Heart left ventricle (tissue), 16 donors: Measurements from ENCODE around the gene SMG1. TPM values are rescaled to one million over a fixed set of nuclear protein-coding genes. Genes with fewer than 3 reads are reported as not detected.
"Not testable (repeated sequence)": the region's sequence is repeated elsewhere in the genome, so short reads cannot be mapped to it uniquely, and the experiment has no call there.

ENCODE experiments used
- ATAC-seq, 4 donors: fragments of 200-7000 bp; cut with Tn5 transposase; one replicate each; pipeline ENCODE4 v1.9.1; 2020 to 2022; ENCODE audit warnings: moderate library complexity in 4 of 4, mild to moderate bottlenecking in 3 of 4, moderate number of reproducible peaks in 1 of 4
- DNase-seq, 5 donors: peaks; one replicate each; pipeline ENCODE4 v3.0.0-alpha.2; 2020
- H3K27ac ChIP-seq, 12 donors: fragments of 200-600 bp; sonication (generic) in 4 of 12; one replicate each; pipeline versions ENCODE4 v1.5.0 to v1.8.0; 2016 to 2022; ENCODE audit warnings: mild to moderate bottlenecking in 2 of 12
- H3K27me3 ChIP-seq, 9 donors: fragments of 200-600 bp; sonication (generic) in 2 of 9; one replicate each; pipeline versions ENCODE4 v1.5.1 to v1.8.0; 2016 to 2022; ENCODE audit warnings: mild to moderate bottlenecking in 3 of 9
- H3K36me3 ChIP-seq, 9 donors: fragments of 200-600 bp; sonication (generic) in 2 of 9; one replicate each; pipeline versions ENCODE4 v1.5.0 to v1.8.0; 2018 to 2022; ENCODE audit warnings: mild to moderate bottlenecking in 2 of 9
- H3K4me1 ChIP-seq, 12 donors: fragments of 200-600 bp; sonication (generic) in 4 of 12; one replicate each; pipeline versions ENCODE4 v1.5.0 to v1.8.0; 2016 to 2022; ENCODE audit warnings: mild to moderate bottlenecking in 3 of 12
- H3K4me3 ChIP-seq, 12 donors: fragments of 200-600 bp; sonication (generic) in 4 of 12; one replicate each; pipeline versions ENCODE4 v1.5.0 to v1.8.0; 2017 to 2022; ENCODE audit warnings: mild to moderate bottlenecking in 9 of 12, moderate library complexity in 4 of 12
- H3K9me3 ChIP-seq, 12 donors: fragments of 200-600 bp; sonication (generic) in 4 of 12; one replicate each; pipeline versions ENCODE4 v1.5.0 to v1.8.0; 2016 to 2022; ENCODE audit warnings: mild to moderate bottlenecking in 1 of 12
- CTCF ChIP-seq, 12 donors: fragments of 200-600 bp; sonication (generic) in 4 of 12; IDR thresholded peaks; one replicate each; pipeline versions ENCODE4 v1.5.0 to v1.8.0; 2018 to 2022; ENCODE audit warnings: antibody characterized with exemption in 12 of 12, mild to moderate bottlenecking in 5 of 12
- POLR2A ChIP-seq, 2 donors: fragments of 450-650 bp; IDR thresholded peaks; one replicate each; pipeline ENCODE4 v1.6.1; 2017; ENCODE audit warnings: antibody characterized with exemption in 2 of 2, mild to moderate bottlenecking in 2 of 2, moderate library complexity in 2 of 2
- WGBS, 4 donors: extraction: QIAGEN DNeasy Blood & Tissue Kit in 2 of 4; methylation state at CpG; one replicate each; pipeline versions ENCODE4 v1.1.5 to v1.1.7; 2013 to 2018; 5-methylcytosine and 5-hydroxymethylcytosine counted together
- intact Hi-C, 10 donors: fragments of 100-400 bp; cut with DNase I; formaldehyde crosslinking; loops; one replicate each; pipeline versions ENCODE4 v1.11.1 to v1.14.2; 2022
- polyA plus RNA-seq, 2 donors: library from polyadenylated mRNA; stranded (reverse); fragments of 200-250 nt; gene quantifications; one replicate each; pipeline ENCODE4 v1.2.3, GENCODE V29; 2013
- total RNA-seq, 9 donors: library from RNA; depleted of rRNA in 2 of 9; stranded (reverse); fragments of >200 nt in 2 of 9; fragmentation: NEBNext Ultra II Directional in 3 of 9; extraction: Animal tissue kit (Norgen Biotek cat#: 25700) in 3 of 9; gene quantifications; one replicate each; pipeline versions ENCODE4 v1.1.0 to v1.2.4, GENCODE V29; 2016 to 2023
- donor health status: ischemic (EF 13 %, LVEDD 7.1; RV severe dilation, severe dysfunction).
- donor health status: healthy with polysubstance abuse.
- donor health status: DM: no; HTN: yes; CAD: no.
- donor health status: DM: no; HTN: no; CAD: no.
- donor health status: ischemic (EF 25% LVEDD 6.9; RV normal size, moderate dysfunction).
- donor health status: ischemic (EF 25% LVEDD 5.7; RV mildly dilated, moderate dysfunction).
- donor health status: healthy.
- donor health status: DM: yes; HTN: yes; CAD: no.
- donor health status: ischemic (EF 35%, LVEDD 5.7; RV mildly dilated, moderate dysfunction).
- donor health status: nonischemic (EF 11% LVEDD 7.7; RV severe dilation, severe dysfunction).
- donor health status: DM: yes; HTN: yes; CAD: no.
- donor health status: PGD.
- donor health status: ischemic (EF 29% LVEDD 5.4; RV normal size, mild dysfunction).
- donor health status: nonischemic (EF 23%, LVEDD 6.1; RV moderate dilation, normal function).

Gene SMG1
- total and polyA plus RNA-seq, 11 donors: 15.9 to 78.0 (median 46.8) TPM

- TF ChIP-seq CTCF (IDR thresholded peaks at IDR 0.05): no peak
- no peak for TF ChIP-seq POLR2A (IDR thresholded peaks at IDR 0.05)
- H3K27ac ChIP-seq: no peak overlapping the region
- DNase-seq: no peak
- no peaks in the 10 kb centered on the region for H3K27me3 ChIP-seq
- no peak overlapping the region for H3K4me3 ChIP-seq
- intact Hi-C loops: loop anchor here in 7 of 10 donors (5.0 to 10.0 kb wide), 8 partner anchors 34 to 164 kb away; partner anchors contain the start of gene ARL6IP1 (in 6 of the 7)
- H3K36me3 ChIP-seq: no peaks in the 10 kb centered on the region
- no peak for ATAC-seq
- 88 to 96% (median 95%) methylated on average over 5 of the region's 5 CpGs for WGBS, 4 donors
- H3K9me3 ChIP-seq: no peaks in the 10 kb centered on the region
- peaks cover 0 to 10% (median 3%) of the 10 kb centered on the region in 12 donors for H3K4me1 ChIP-seq
These were observed 40.6 kb upstream of the SMG1 start for GRCh38 chr16:18966791-18967190.

GRCh38 chr16:18965555-18965954 is 39.3 kb upstream of the SMG1 start:
- Histone ChIP-seq H3K9me3 (no peaks in the 10 kb centered on the region), H3K36me3 (no peaks in the 10 kb centered on the region), H3K4me3 (no peak overlapping the region), H3K4me1 (peaks cover 0 to 15% (median 3%) of the 10 kb centered on the region in 12 donors), H3K27me3 (no peaks in the 10 kb centered on the region), H3K27ac (no peak overlapping the region)
- TF ChIP-seq CTCF (IDR thresholded peaks at IDR 0.05) (no peak), POLR2A (IDR thresholded peaks at IDR 0.05) (no peak)
- WGBS, 4 donors: 63 to 73% (median 68%) methylated on average over 5 of the region's 5 CpGs
- no peak for DNase-seq
- intact Hi-C loops: loop anchor here in 7 of 10 donors (5.0 to 10.0 kb wide), 8 partner anchors 33 to 163 kb away; partner anchors contain the start of gene ARL6IP1 (in 6 of the 7)
- ATAC-seq: no peak

GRCh38 chr16:18959031-18959505 is 32.9 kb upstream of the SMG1 start:
- no peaks in the 10 kb centered on the region for H3K27me3 ChIP-seq
- H3K4me3 ChIP-seq: no peak overlapping the region
- no peak for TF ChIP-seq CTCF (IDR thresholded peaks at IDR 0.05)
- TF ChIP-seq POLR2A (IDR thresholded peaks at IDR 0.05): no peak
- H3K9me3 ChIP-seq: no peaks in the 10 kb centered on the region
- H3K36me3 ChIP-seq: no peaks in the 10 kb centered on the region
- peaks cover 0 to 19% (median 6%) of the 10 kb centered on the region in 12 donors for H3K4me1 ChIP-seq
- DNase-seq: no peak
- peak; percentile 62 to 82 (median 73) for ATAC-seq
- 53 to 55% (median 54%) methylated on average over 2 of the region's 2 CpGs for WGBS, 4 donors
- H3K27ac ChIP-seq: peak overlapping the region; percentile 31 to 86 (median 70)
- intact Hi-C loops: loop anchor here in 1 of 10 donors (10.0 kb wide), 1 partner anchor 154 kb away; the partner anchor contains the start of gene ARL6IP1

GRCh38 chr16:18958621-18959029 is 32.4 kb upstream of the SMG1 start:
- intact Hi-C loops: loop anchor here in 1 of 10 donors (10.0 kb wide), 1 partner anchor 154 kb away; the partner anchor contains the start of gene ARL6IP1
- TF ChIP-seq POLR2A (IDR thresholded peaks at IDR 0.05) (no peak), CTCF (IDR thresholded peaks at IDR 0.05) (no peak)
- 60 to 67% (median 65%) methylated on average over 2 of the region's 2 CpGs for WGBS, 4 donors
- DNase-seq (no peak), ATAC-seq (no peak)
- Histone ChIP-seq H3K4me1 (peaks cover 0 to 19% (median 6%) of the 10 kb centered on the region in 12 donors), H3K36me3 (no peaks in the 10 kb centered on the region), H3K27ac (peak overlapping the region in 10 of 12 donors; percentile 53 to 86 (median 73)), H3K27me3 (no peaks in the 10 kb centered on the region), H3K9me3 (no peaks in the 10 kb centered on the region), H3K4me3 (no peak overlapping the region)

GRCh38 chr16:18956658-18957241 is 30.5 kb upstream of the SMG1 start:
- Histone ChIP-seq H3K4me1 (peaks cover 0 to 12% (median 2%) of the 10 kb centered on the region in 12 donors), H3K4me3 (peak overlapping the region in 4 of 12 donors; percentile 9 to 41 (median 30))
- ATAC-seq, DNase-seq, H3K36me3 ChIP-seq, H3K9me3 ChIP-seq, H3K27me3 ChIP-seq, H3K27ac ChIP-seq: not testable (repeated sequence)
- intact Hi-C loops: loop anchor here in 1 of 10 donors (10.0 kb wide), 1 partner anchor 152 kb away; the partner anchor contains the start of gene ARL6IP1
- 71 to 79% (median 78%) methylated on average over 5 to 6 of the region's 6 CpGs for WGBS, 4 donors

- not testable (repeated sequence) for DNase-seq, H3K9me3 ChIP-seq, H3K36me3 ChIP-seq, ATAC-seq, H3K27ac ChIP-seq, H3K27me3 ChIP-seq
- 22 to 65% (median 29%) methylated on average over 17 to 21 of the region's 21 CpGs for WGBS, 4 donors
- intact Hi-C loops: loop anchor here in 1 of 10 donors (10.0 kb wide), 1 partner anchor 151 kb away; the partner anchor contains the start of gene ARL6IP1
- H3K4me1 ChIP-seq: peaks cover 0 to 12% (median 0%) of the 10 kb centered on the region in 12 donors
- H3K4me3 ChIP-seq: peak overlapping the region in 6 of 12 donors; percentile 9 to 41 (median 28)
These were observed 29.8 kb upstream of the SMG1 start for GRCh38 chr16:18955874-18956580.
